Skeletal muscle satellite cell (primary cell): ENCODE results near the gene GPHN.

Experiments used
- H3K27me3 ChIP-seq: 2 replicates; pipeline ENCODE4 v1.7.0; 2013; ENCODE audit warnings: low read length; ENCODE audit not compliant: control insufficient read depth, insufficient read depth
- H3K36me3 ChIP-seq: 2 replicates; pipeline ENCODE4 v1.7.0; 2013; ENCODE audit warnings: mild to moderate bottlenecking, control low read depth, low read length; ENCODE audit not compliant: insufficient read depth
- H3K4me1 ChIP-seq: 2 replicates; pipeline ENCODE4 v1.7.0; 2013; ENCODE audit warnings: low read length; ENCODE audit not compliant: control insufficient read depth, insufficient read depth
- H3K4me2 ChIP-seq: 2 replicates; pipeline ENCODE4 v1.7.0; 2013; ENCODE audit warnings: mild to moderate bottlenecking, low read length
- H3K4me3 ChIP-seq: 2 replicates; pipeline ENCODE4 v1.7.0; 2013; ENCODE audit warnings: low read length
- H3K9ac ChIP-seq: 2 replicates; pipeline ENCODE4 v1.7.0; 2013; ENCODE audit warnings: mild to moderate bottlenecking, low read depth, low read length, moderate library complexity
- H3K9me3 ChIP-seq: replicated peaks from 2 replicates; pipeline ENCODE4 v1.7.0; 2013; ENCODE audit warnings: mild to moderate bottlenecking, control low read depth, low read length

Gene GPHN

GRCh38 chr14:66900719-66901118, 392.8 kb downstream of the GPHN start:
- no peaks in the 10 kb centered on the region for H3K27me3 ChIP-seq
- H3K36me3 ChIP-seq: no peaks in the 10 kb centered on the region

DNA sequence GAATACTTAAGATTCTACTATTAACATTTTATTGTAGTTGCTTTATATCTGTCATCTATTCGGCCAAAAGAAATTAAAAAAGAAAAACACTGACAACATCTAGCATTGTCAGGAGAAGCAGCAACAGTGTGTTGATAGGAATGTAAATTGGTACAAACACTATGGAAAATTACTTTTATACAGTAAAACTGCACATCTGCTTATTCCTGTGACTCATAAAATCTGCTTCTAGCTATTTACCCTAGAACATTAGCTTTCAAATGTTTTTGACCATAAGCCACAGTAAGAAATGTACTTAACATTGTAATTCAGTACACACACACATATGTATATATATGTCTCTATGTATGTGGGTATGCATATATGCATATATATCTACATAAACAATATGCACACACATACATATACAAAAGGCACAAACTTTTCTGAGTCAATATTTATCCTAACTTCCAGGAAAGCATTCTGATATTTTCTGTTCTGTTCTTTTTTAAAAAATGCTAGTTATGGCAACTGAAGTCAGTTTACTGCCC, 402.4 kb downstream of the GPHN start:
- H3K4me1 ChIP-seq: no peaks in the 10 kb centered on the region
- no peaks in the 10 kb centered on the region for H3K36me3 ChIP-seq
- H3K9me3 ChIP-seq: no peaks in the 10 kb centered on the region
- no peak overlapping the region for H3K4me3 ChIP-seq
- no peak overlapping the region for H3K4me2 ChIP-seq
- no peaks in the 10 kb centered on the region for H3K27me3 ChIP-seq
- no peak overlapping the region for H3K9ac ChIP-seq

More at GRCh38 chr14:66900719-66901118, 392.8 kb downstream of the GPHN start:
- H3K4me3 ChIP-seq: no peak overlapping the region
- H3K4me1 ChIP-seq: no peaks in the 10 kb centered on the region
- no peak overlapping the region for H3K4me2 ChIP-seq
- no peak overlapping the region for H3K9ac ChIP-seq
- H3K9me3 ChIP-seq: no peaks in the 10 kb centered on the region

DNA sequence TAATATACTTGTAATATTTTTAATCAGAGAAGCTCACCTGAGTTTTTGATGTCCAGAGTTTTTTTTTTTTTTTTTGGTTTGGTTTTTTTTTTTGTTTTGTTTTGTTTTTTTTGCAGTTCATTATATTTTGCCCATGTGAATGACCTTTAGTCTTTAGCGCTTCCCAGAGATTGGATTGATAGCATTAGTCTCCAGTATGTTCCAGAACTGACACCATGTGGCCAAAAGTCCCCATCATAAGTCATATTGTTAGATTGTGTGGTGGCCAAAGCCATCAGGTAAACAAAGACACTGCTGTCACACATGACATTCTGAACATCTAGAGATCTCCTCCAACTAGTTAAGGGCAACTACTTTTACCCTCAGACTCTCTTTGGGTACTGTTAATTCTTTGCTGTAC, 408.5 kb downstream of the GPHN start:
- Histone ChIP-seq H3K4me2 (no peak overlapping the region), H3K4me1 (no peaks in the 10 kb centered on the region), H3K27me3 (no peaks in the 10 kb centered on the region), H3K36me3 (no peaks in the 10 kb centered on the region), H3K4me3 (no peak overlapping the region), H3K9ac (no peak overlapping the region), H3K9me3 (no peaks in the 10 kb centered on the region)

DNA sequence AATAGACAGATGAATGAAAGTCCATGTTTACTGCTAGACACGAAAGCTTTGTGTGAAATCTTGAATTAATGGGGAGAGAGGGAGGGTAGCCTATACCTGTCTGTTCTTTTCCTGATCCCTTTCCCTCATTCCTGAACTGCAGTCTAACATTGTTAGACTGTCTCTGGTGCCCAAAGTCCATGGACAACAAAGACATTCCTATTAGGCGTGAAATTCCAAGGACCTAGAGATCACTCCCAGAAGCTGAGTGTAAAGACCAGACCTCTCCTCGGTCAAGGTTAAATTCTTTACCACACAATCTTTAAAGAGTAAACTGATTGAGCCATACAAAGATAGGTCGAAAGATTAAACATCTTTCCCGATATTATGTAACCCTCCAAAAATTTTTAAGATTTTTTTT, 410.6 kb downstream of the GPHN start:
- H3K9ac ChIP-seq: no peak overlapping the region
- no peaks in the 10 kb centered on the region for H3K9me3 ChIP-seq
- no peaks in the 10 kb centered on the region for H3K4me1 ChIP-seq

DNA sequence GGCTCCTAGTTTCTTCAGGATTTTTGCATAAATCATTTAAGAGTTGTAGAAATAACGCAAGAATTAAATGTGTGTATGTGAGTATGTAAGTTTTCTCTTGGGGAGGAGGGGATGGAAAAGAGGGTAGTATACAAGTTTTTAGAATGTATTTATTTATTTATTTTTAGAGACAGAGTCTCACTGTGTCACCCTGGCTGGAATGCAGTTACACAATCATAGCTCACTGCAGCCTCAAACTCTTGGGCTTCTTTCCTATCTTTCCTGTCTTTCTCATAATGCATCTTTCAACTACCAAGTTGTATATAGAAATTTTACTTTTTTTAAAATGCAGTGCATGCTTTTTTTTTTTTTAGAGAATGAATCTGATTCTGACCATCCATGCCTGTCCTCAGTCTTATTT, 412.2 kb downstream of the GPHN start:
- Histone ChIP-seq H3K4me1 (no peaks in the 10 kb centered on the region), H3K4me3 (no peak overlapping the region), H3K9me3 (no peaks in the 10 kb centered on the region), H3K9ac (no peak overlapping the region), H3K4me2 (no peak overlapping the region), H3K36me3 (no peaks in the 10 kb centered on the region), H3K27me3 (no peaks in the 10 kb centered on the region)

More for the DNA sequence above, 410.6 kb downstream of the GPHN start:
- Histone ChIP-seq H3K27me3 (no peaks in the 10 kb centered on the region), H3K4me2 (no peak overlapping the region), H3K36me3 (no peaks in the 10 kb centered on the region), H3K4me3 (no peak overlapping the region)

DNA sequence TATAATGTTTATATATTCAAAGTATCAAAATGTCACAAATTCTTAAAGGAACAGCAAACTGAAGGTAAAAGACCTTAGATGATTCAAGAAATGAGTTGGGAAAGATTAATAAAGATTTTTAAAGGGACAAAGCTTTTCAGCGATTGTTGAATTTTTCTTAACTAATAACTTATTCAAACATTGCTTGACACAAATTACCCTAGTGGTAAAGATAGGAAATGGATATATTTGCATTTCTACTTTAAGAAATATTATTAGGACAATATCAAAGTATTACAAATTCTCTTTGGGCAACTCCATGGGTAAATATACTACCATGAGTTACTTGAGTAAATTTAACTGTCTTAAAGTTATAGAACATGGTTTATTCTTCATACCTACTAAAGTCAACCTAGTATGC, 415.3 kb downstream of the GPHN start:
- Histone ChIP-seq H3K9ac (no peak overlapping the region), H3K36me3 (no peaks in the 10 kb centered on the region), H3K9me3 (no peaks in the 10 kb centered on the region), H3K4me3 (no peak overlapping the region), H3K4me1 (no peaks in the 10 kb centered on the region), H3K4me2 (no peak overlapping the region), H3K27me3 (no peaks in the 10 kb centered on the region)

- no peaks in the 10 kb centered on the region for H3K36me3 ChIP-seq
- H3K4me1 ChIP-seq: no peaks in the 10 kb centered on the region
- H3K9ac ChIP-seq: no peak overlapping the region
- H3K4me3 ChIP-seq: no peak overlapping the region
- H3K9me3 ChIP-seq: peaks cover 10% of the 10 kb centered on the region
- no peak overlapping the region for H3K4me2 ChIP-seq
- H3K27me3 ChIP-seq: no peaks in the 10 kb centered on the region
Observed at GRCh38 chr14:66939409-66939808, 431.5 kb downstream of the GPHN start.

GRCh38 chr14:66944872-66945271, 436.9 kb downstream of the GPHN start:
- H3K9ac ChIP-seq: no peak overlapping the region
- no peaks in the 10 kb centered on the region for H3K4me1 ChIP-seq
- no peaks in the 10 kb centered on the region for H3K36me3 ChIP-seq
- H3K27me3 ChIP-seq: no peaks in the 10 kb centered on the region
- H3K4me3 ChIP-seq: no peak overlapping the region
- no peak overlapping the region for H3K4me2 ChIP-seq
- H3K9me3 ChIP-seq: peaks cover 19% of the 10 kb centered on the region

- H3K4me3 ChIP-seq: no peak overlapping the region
- no peaks in the 10 kb centered on the region for H3K4me1 ChIP-seq
- no peaks in the 10 kb centered on the region for H3K27me3 ChIP-seq
- H3K4me2 ChIP-seq: no peak overlapping the region
- H3K36me3 ChIP-seq: no peaks in the 10 kb centered on the region
- peaks cover 3% of the 10 kb centered on the region for H3K9me3 ChIP-seq
- no peak overlapping the region for H3K9ac ChIP-seq
Observed at GRCh38 chr14:66955159-66955558, 447.2 kb downstream of the GPHN start.

GRCh38 chr14:66959437-66960050, 451.6 kb downstream of the GPHN start:
- Histone ChIP-seq H3K9ac (no peak overlapping the region), H3K36me3 (no peaks in the 10 kb centered on the region), H3K9me3 (peaks cover 3% of the 10 kb centered on the region), H3K4me2 (no peak overlapping the region), H3K4me1 (no peaks in the 10 kb centered on the region), H3K4me3 (no peak overlapping the region), H3K27me3 (no peaks in the 10 kb centered on the region)

DNA sequence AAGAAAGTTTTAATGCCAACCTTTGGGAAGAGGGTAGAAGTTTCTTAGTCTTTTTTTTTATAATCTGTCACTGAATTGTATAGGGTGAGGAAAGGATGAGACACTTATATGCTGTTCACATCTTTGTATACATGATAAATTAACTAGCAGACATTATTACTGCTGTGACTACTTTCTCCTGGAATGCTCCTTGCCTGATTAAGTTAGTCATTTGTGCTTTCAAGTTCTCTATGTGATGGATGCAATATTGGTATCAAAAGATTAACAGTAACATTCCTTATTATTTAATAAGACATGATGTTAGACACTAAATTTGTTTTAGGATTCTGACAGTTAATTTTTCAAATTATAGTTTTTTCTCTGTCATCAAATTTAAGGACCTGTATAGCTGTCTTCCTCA, 457.9 kb downstream of the GPHN start:
- no peak overlapping the region for H3K4me3 ChIP-seq
- H3K27me3 ChIP-seq: no peaks in the 10 kb centered on the region
- no peak overlapping the region for H3K9ac ChIP-seq

GRCh38 chr14:66972469-66972868, 464.5 kb downstream of the GPHN start:
- Histone ChIP-seq H3K27me3 (no peaks in the 10 kb centered on the region), H3K9ac (no peak overlapping the region), H3K9me3 (no peaks in the 10 kb centered on the region), H3K36me3 (no peaks in the 10 kb centered on the region), H3K4me3 (no peak overlapping the region), H3K4me2 (no peak overlapping the region), H3K4me1 (peaks cover 16% of the 10 kb centered on the region)

More for the DNA sequence above, 457.9 kb downstream of the GPHN start:
- Histone ChIP-seq H3K9me3 (no peaks in the 10 kb centered on the region), H3K4me1 (peaks cover 8% of the 10 kb centered on the region), H3K4me2 (no peak overlapping the region), H3K36me3 (no peaks in the 10 kb centered on the region)
